Loucy (cell line): Measurements from ENCODE around the gene SLC26A8.

Experiments
- CTCF ChIP-seq: fragments of 200-600 bp; sonication (generic); conservative IDR thresholded peaks from 2 replicates; pipeline ENCODE4 v1.5.1; 2014; ENCODE audit warnings: mild to moderate bottlenecking, antibody characterized with exemption, low read length
- EZH2phosphoT487 ChIP-seq: fragments of 200-600 bp; IDR thresholded peaks from 2 replicates; pipeline ENCODE4 v1.6.1; 2018; ENCODE audit warnings: antibody characterized with exemption, mild to moderate bottlenecking, moderate library complexity, borderline replicate concordance

- TF ChIP-seq CTCF (no peak), EZH2phosphoT487 (no peak)
Observed at GRCh38 chr6:35972471-35973367, 51.7 kb downstream of the SLC26A8 start.
